Right lobe of liver (tissue), 6 donors: ENCODE data around the gene BRICD5. TPM values are rescaled to one million over a fixed set of nuclear protein-coding genes. Genes with fewer than 3 reads are reported as not detected.
A peak's percentile ranks its signal among the peaks of the same experiment; 100 is the strongest.

Experiments used
- ATAC-seq, 4 donors: fragments of 200-7000 bp; cut with Tn5 transposase; one replicate each; pipeline ENCODE4 v1.9.1; 2020; ENCODE audit warnings: mild to moderate bottlenecking in 4 of 4, moderate library complexity in 4 of 4
- DNase-seq, 3 donors: peaks; one replicate each; pipeline ENCODE4 v3.0.0-alpha.2; 2020
- H3K27ac ChIP-seq, 3 donors: fragments of 200-600 bp; one replicate each; pipeline ENCODE4 v1.8.0; 2022
- H3K27me3 ChIP-seq, 2 donors: fragments of 200-600 bp; one replicate each; pipeline ENCODE4 v1.8.0; 2022
- H3K36me3 ChIP-seq, 4 donors: fragments of 200-600 bp; sonication (generic) in 1 of 4; one replicate each; pipeline versions ENCODE4 v1.5.1 to v1.8.0; 2017 to 2022; ENCODE audit warnings: control low read depth in 1 of 4
- H3K4me1 ChIP-seq, 4 donors: fragments of 200-600 bp; sonication (generic) in 1 of 4; one replicate each; pipeline versions ENCODE4 v1.5.1 to v1.8.0; 2017 to 2022; ENCODE audit warnings: control low read depth in 1 of 4
- H3K4me3 ChIP-seq, 3 donors: fragments of 200-600 bp; one replicate each; pipeline ENCODE4 v1.8.0; 2022
- H3K9me3 ChIP-seq, 4 donors: fragments of 200-600 bp; sonication (generic) in 1 of 4; one replicate each; pipeline versions ENCODE4 v1.5.1 to v1.8.0; 2017 to 2022; ENCODE audit warnings: control low read depth in 1 of 4
- CTCF ChIP-seq, 4 donors: fragments of 200-600 bp in 3 of 4; fragments of 450-650 bp in 1 of 4; IDR thresholded peaks; one replicate each; pipeline versions ENCODE4 v1.5.1 to v1.8.0; 2016 to 2022; ENCODE audit warnings: antibody characterized with exemption in 4 of 4, mild to moderate bottlenecking in 2 of 4
- POLR2A ChIP-seq: fragments of 450-650 bp; IDR thresholded peaks from one replicate; pipeline ENCODE4 v1.6.1; 2017; ENCODE audit warnings: antibody characterized with exemption, mild to moderate bottlenecking
- WGBS: methylation state at CpG from one replicate; pipeline ENCODE4 v1.1.6; 2018; ENCODE audit warnings: low coverage, low lambda C conversion rate; ENCODE audit not compliant: insufficient coverage; ENCODE audit errors: missing lambda C conversion rate; 5-methylcytosine and 5-hydroxymethylcytosine counted together
- intact Hi-C, 2 donors: fragments of 100-400 bp; cut with DNase I; formaldehyde crosslinking; loops; one replicate each; pipeline versions ENCODE4 v1.11.2 to v1.14.1; 2022
- total RNA-seq, 6 experiments: library from RNA; depleted of rRNA in 2 of 6; stranded (reverse); fragments of >200 nt in 2 of 6; fragmentation: NEBNext Ultra II Directional in 3 of 6; extraction: Animal tissue kit (Norgen Biotek cat#: 25700) in 3 of 6; gene quantifications; one replicate each; pipeline versions ENCODE4 v1.1.0 to v1.2.4, GENCODE V29; 2016 to 2023
- donor health status: DM: no; HTN: yes; CAD: no.
- donor health status: DM: no; HTN: no; CAD: no.
- donor health status: DM: no; HTN: no; CAD: no.
- donor health status: DM: no; HTN: yes; CAD: no.
- donor health status: DM: no; HTN: yes; CAD: no.

BRICD5 gene
- total RNA-seq, 6 experiments from 2014 or later, result 0.74 to 3.7 (median 2.0) TPM

- no peak overlapping the region for H3K27ac ChIP-seq
- H3K4me1 ChIP-seq, result no peaks in the 10 kb centered on the region
- no peak overlapping the region for H3K4me3 ChIP-seq
- DNase-seq, result no peak
- intact Hi-C loops, result no loop called here
- TF ChIP-seq POLR2A (no peak), CTCF (IDR thresholded peaks at IDR 0.05) (no peak)
- no peaks in the 10 kb centered on the region for H3K36me3 ChIP-seq
- WGBS, result 90% methylated on average over 2 of the region's 30 CpGs
- H3K9me3 ChIP-seq, result no peaks in the 10 kb centered on the region
- no peaks in the 10 kb centered on the region for H3K27me3 ChIP-seq
- ATAC-seq, result no peak
Observed at GRCh38 chr16:2183671-2184070, 27.0 kb downstream of the BRICD5 start.

GRCh38 chr16:2181952-2182351 is 28.7 kb downstream of the BRICD5 start:
- Histone ChIP-seq H3K9me3 (no peaks in the 10 kb centered on the region), H3K27me3 (no peaks in the 10 kb centered on the region), H3K27ac (no peak overlapping the region), H3K4me1 (no peaks in the 10 kb centered on the region), H3K4me3 (no peak overlapping the region), H3K36me3 (no peaks in the 10 kb centered on the region)
- intact Hi-C loops, result no loop called here
- TF ChIP-seq CTCF (IDR thresholded peaks at IDR 0.05), result no peak
- TF ChIP-seq POLR2A, result no peak
- DNase-seq, result no peak
- no CpG with 5 or more reads among the region's 20 CpGs for WGBS
- ATAC-seq, result no peak

DNA sequence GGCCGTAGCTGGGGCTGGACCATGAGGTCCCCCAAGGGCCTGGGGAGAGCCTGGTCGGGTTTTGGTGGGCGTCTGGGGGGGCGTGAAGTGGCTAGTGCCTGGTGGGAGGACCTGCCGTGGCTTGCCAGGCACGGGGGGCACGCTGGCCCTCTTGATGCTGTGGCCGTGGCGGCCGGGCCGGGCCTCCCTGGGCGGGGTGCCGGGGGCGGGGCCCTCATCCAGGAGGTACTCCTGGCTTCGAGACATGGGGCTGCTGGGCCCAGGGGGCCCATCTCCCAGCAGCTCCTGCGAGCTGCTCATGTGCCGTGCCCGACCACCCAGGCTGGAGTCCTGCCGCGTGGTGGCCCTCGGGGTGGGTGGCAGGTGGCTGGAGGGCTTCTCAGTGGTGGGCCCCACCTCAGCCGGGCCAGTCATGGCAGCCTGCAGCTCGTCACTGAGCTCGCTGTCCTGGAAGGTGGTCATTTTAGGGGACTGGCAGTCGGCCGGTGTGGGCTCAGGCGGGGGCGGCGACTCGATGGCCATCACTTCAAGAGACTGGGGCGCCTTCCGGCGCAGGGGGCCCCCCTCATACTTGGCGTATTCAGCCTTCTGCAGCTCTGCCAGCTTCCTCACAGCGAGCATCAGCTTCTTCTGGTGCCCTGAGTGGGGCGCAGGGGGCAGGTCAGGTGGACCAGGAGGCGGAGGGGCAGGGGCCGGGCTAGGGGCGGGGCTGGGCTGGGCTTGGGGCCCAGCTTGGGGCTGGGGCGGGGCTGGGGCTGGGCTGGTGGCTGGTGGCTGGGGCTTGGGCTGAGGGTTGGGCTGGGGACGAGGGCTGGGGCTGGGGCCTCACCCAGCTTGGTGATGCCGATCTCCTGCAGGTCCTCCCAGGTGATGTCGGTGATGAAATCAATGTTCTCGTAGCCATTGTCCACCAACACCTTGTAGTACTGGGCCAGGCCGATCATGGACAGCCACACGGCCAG is 29.4 kb downstream of the BRICD5 start:
- peak in 1 of 4 donors; percentile 2 for ATAC-seq
- Histone ChIP-seq H3K27ac (no peak overlapping the region), H3K9me3 (no peaks in the 10 kb centered on the region), H3K36me3 (peaks cover 0 to 6% (median 0%) of the 10 kb centered on the region in 4 donors), H3K27me3 (no peaks in the 10 kb centered on the region), H3K4me3 (no peak overlapping the region), H3K4me1 (no peaks in the 10 kb centered on the region)
- TF ChIP-seq CTCF (IDR thresholded peaks at IDR 0.05), result no peak
- no peak for TF ChIP-seq POLR2A
- DNase-seq, result no peak
- WGBS, result no CpG with 5 or more reads among the region's 46 CpGs
- intact Hi-C loops, result no loop called here

- no peaks in the 10 kb centered on the region for H3K4me1 ChIP-seq
- no peaks in the 10 kb centered on the region for H3K27me3 ChIP-seq
- ATAC-seq, result no peak
- intact Hi-C loops, result no loop called here
- no peak overlapping the region for H3K4me3 ChIP-seq
- WGBS, result 100% methylated on average over 6 of the region's 43 CpGs
- peaks cover 0 to 14% (median 2%) of the 10 kb centered on the region in 4 donors for H3K36me3 ChIP-seq
- TF ChIP-seq CTCF (IDR thresholded peaks at IDR 0.05) (no peak), POLR2A (no peak)
- H3K9me3 ChIP-seq, result no peaks in the 10 kb centered on the region
- DNase-seq, result no peak
- H3K27ac ChIP-seq, result no peak overlapping the region
Observed at GRCh38 chr16:2180461-2180860, 30.2 kb downstream of the BRICD5 start.
